Skin of body (tissue), 2 donors: ENCODE measurements around the gene SECISBP2. TPM values are rescaled to one million over a fixed set of nuclear protein-coding genes. Genes with fewer than 3 reads are reported as not detected.

Experiments
- DNase-seq: peaks from one replicate; lab custom pipeline; 2025; lab: John Stamatoyannopoulos, UW
- total RNA-seq: library from RNA; depleted of rRNA; stranded (reverse); fragments of >200 nt; gene quantifications from one replicate; pipeline ENCODE4 v1.2.3, GENCODE V29; 2014

Gene SECISBP2
- total RNA-seq, 1 donor from 2014 or later = 54.9 TPM

GRCh38 chr9:89380437-89381307 lies 62.4 kb downstream of the SECISBP2 start:
- DNase-seq = no peak

DNA sequence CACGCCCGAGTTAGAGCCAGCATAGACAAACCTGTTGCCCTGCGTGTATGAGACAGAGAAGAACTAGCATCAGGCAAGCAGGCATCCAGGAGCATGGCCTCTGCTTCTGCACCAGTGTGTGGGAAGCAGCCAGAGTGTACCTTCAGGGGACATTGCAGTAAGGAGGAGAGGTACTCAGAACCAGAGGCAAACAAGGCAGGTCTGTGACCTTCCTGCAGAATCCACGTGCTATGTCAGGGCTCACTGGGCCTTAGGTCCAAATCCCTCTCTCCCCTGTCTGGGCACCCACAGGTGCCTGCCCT lies 63.0 kb downstream of the SECISBP2 start:
- no peak for DNase-seq

DNA sequence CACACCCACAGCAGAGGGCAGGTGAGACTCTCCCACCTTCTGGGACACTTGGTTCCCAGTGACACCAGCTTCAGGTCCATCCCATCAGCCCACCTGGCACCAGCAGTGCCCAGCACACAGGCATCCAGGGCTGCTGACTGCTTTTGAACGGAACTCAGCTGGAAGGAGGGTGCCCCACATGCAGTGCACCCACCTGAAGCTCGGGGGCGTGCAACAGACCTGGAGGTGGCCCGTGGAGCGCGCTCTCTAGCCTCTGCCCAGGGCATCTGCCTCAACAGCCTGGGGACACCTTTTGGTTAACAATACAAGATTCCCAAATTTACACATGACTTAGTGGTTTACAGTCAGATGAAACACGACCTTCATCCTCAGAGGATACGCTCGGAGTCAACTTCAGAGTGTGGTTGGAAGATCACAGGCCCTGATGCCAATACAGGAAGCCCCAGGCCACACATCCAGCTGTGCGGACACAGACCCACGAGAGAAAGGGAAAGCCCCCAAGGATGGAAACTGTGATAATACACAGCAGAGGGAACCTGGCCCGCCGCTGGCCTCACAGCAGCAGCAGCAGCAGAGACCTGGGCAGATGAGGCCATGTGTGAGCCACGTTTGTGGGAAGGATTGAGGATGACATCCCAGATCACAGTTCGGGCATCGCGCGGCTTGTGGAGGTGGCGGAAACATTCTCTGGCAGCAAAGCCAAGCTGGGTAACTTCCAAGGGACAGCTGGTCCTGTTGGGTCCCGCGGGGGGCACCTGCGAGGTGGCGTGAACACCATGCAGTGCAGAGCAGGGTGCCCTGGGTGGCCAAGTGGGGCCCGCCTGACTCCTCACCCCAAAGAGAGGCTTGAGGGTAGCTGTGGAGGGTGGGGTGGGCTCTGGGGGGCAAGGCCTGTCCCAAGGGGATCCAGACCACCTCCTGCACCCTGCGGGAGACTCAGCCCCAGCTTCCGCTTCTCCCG lies 64.0 kb downstream of the SECISBP2 start:
- DNase-seq = no peak

- no peak for DNase-seq
Observed at GRCh38 chr9:89383030-89383720, 64.9 kb downstream of the SECISBP2 start.

DNA sequence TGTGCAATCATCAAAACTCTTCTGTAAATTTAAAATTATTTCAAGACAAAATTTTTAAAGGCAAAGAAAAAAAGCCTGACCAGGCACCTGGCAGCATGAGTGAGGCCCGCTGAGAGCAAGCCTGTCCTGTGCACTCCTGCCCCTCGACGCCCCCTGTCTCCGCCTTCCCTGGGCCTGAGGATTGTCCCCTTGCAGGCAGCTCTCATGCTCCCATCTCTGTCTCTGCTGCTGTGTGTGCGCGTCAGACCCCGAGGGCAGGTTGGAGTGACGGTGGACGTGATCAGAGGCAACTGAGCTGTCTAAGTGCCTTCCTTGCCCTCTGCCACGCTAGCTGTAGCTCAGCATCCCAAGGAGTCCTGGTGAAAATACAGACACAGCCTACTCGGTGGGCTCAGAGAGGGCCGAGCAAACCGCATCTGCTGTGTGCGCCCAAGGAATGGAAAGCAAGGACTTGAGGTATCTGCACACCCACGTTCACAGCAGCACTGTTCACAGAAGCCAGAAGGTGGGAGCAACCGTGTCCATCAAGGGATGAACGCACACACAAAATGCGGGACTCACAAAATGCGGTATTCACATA lies 65.5 kb downstream of the SECISBP2 start:
- DNase-seq = no peak

DNA sequence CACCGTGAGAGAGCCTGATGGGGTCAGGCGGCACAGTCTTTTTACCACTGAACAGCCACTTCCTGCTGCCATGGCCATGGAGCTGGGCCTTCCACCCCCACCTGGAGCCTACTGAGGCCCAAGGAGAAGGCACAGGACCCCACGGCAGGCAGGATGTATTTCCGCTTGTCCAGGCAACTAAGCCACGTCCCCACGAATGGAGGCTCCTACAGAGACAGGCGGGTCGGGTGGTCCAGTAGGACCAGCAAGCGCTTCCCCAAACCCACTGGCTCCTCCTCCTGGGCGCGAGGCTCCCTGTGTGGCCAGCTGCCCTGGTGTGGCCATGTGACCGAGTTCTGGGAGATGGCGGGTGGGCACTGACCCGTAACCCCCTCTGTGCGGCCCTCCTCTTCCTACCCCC lies 66.5 kb downstream of the SECISBP2 start:
- DNase-seq = no peak

GRCh38 chr9:89386206-89386605 lies 67.9 kb downstream of the SECISBP2 start:
- no peak for DNase-seq

GRCh38 chr9:89386797-89387196 lies 68.5 kb downstream of the SECISBP2 start:
- DNase-seq = no peak

DNA sequence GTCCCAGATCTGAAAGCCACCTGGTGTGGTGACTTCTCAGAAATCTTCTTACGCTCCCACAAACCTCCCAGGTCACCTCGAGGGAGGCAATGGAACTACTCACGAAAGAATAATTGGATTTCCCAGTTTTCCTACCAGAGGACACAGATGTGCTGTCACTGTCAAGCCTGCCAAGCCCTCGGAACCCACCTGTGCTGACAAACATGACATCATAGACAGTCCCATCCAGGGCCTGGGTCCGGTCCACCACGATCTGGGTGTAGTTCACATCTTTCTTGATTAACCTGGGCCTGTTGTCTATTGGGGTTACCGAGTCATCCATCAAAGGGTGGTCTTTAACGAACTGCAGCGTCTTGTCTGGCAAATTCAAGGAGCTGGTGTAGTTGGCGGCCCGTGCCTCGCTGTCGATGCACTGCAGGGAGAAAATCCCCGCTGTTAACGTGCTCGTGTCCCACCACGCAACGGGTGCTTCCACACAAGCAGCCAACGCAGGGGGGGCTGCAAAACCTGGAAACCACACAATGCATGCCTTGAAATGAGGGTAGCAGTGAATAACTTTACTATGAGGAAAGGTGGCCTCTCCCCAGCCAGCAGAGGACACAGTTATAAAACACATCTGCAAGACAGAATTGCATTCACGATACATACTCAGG lies 69.0 kb downstream of the SECISBP2 start:
- no peak for DNase-seq

DNA sequence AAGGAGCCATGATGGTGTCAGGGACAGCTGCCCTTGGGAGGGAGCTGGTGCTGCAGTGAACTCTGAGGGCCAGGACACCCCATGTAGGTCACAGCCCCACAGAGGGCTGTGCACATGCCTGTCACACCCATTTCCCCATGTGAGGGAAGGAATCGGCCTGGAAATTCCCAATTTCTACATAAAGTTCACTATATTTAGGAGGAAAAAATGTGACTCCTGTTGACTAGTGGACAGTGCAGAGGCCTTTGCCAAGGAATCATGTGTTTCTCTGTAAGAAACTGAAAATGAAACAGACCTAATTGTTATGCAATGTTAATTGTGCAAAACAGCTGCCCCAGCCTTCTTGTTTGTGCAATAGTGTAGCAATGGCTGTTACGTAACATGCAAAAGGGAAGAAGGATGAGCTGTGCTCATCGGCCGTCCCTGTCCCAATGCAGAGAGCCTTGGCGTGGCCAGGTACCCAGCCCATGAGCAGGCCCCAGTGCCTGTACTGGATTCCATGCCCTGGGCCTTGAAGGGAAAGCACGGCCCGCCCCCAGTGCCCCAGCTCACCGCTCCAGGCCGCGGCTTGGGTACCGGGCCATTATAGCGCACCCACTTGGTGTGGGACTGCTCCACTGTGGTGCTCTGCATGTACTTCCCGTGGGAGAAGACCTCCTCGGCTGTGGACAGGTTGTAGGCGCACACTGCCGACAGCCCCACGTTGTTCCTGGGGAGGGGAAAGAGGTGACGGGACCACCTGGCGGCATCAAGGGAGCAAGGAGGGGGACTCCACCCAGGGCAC lies 70.0 kb downstream of the SECISBP2 start:
- peak; percentile 49 for DNase-seq

DNA sequence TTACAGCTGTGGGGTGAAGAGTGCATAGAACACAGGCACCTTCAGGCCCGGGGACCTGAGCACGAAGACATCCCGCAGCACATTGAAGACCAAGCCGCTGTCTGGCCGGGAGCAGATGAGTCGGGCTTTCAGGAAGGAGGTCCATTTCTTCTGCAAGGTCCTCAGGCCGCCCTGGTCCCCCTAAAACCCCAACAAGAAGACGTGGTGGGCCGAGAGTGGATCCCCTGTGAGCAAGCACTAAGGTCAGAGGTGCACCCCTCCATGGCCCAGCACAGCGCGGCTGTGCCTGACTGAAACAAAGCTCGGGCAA lies 70.5 kb downstream of the SECISBP2 start:
- no peak for DNase-seq

GRCh38 chr9:89390068-89390555 lies 71.8 kb downstream of the SECISBP2 start:
- DNase-seq = no peak

DNA sequence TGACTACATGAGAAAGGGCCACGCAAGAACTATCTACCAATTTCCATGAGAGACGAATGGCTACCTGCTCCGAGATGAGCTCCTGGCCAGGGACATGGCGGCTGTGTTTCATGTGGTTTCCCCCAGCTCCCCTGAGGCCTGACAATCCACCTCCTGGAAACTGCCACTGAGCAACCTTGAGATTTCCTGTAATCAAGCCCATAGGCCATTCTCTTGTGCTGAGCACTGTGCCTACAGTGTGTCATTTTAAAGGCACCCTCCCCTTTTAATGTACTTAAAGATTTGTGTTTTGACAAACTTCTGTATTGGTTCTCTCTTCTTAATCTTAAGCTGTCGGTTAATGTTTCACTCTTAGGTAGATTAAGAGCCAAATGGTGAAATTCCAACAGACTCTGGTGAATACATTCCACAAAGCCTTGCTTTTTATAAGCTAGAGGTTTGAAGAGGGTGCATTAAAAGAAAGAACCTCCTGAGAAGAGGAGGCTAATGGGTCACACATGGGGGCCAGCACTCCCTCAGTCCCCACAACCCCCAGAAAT lies 72.3 kb downstream of the SECISBP2 start:
- DNase-seq = no peak

GRCh38 chr9:89391585-89391984 lies 73.3 kb downstream of the SECISBP2 start:
- no peak for DNase-seq

- no peak for DNase-seq
Observed at GRCh38 chr9:89394412-89394811, 76.1 kb downstream of the SECISBP2 start.

DNA sequence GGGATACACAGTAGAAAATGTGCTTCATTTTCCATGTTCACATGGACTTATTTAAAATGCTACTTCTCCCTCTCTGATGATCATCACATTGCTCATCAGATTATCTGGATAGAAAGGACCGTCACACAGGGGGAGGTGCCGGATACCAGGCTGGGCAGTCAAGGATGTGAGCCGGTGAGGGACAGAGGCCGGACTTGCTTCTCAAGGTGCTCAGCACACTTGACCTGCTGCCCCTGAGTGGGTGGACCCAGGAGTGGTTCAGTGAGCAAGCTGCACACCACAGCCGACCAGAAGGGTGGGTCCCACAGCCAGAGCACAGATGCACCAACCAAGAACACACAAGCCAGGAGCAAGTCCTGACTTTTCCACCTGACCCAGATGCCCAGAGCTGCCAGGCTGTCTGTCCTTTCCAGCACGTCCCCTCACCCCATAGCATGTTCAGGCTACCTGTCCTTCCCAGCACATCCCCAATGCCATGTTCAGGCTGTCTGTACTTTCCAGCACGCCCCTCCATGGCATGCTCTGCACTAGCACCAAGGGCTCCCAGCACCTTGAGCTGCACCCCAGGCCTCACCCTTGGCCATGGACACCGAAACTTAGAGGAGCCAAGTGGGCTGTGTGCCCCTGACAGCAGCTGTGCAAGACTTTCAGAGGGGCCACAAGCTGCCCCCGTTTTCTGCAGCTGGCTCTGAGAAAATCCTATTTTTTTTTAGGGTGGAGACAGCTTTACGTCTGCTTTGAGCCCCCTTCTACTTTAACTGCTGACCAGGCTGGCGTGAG lies 77.8 kb downstream of the SECISBP2 start:
- no peak for DNase-seq

- no peak for DNase-seq
Observed at GRCh38 chr9:89397471-89397870, 79.2 kb downstream of the SECISBP2 start.

DNA sequence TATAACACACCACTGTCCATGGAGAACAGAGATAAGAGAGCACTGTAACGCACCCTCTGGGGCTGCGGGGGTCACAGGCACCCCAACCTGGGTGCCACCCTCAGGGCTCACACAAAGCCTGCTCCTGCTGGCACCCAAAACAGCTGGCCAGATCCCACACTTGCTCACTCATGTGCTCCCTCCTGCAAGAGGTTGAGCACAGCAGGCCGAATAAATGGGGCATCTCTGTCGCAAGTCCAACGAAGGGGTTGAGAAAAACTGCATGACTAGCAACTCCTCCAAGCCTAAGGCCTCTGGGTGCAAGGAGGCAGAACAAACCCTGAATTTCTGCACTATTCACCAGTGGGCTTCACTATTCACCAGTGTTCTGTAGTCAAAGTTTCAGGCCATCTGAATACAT lies 80.3 kb downstream of the SECISBP2 start:
- DNase-seq = no peak
